Liver (tissue), 3 donors: ENCODE data around the gene GREB1L.

Experiments
- SP1 ChIP-seq: IDR thresholded peaks from 2 replicates; pipeline ENCODE4 v1.6.1; 2018; ENCODE audit warnings: antibody characterized with exemption, mild to moderate bottlenecking
- TAF1 ChIP-seq: conservative IDR thresholded peaks from 2 replicates; pipeline ENCODE4 v1.6.1; 2016; ENCODE audit warnings: antibody characterized with exemption, mild to moderate bottlenecking
- TF ChIP-seq, protein P1 (sequence below): fragments of 150-350 bp; IDR thresholded peaks from 2 replicates; pipeline ENCODE4 v1.5.1; 2017; ENCODE audit warnings: improper control_type of control experiment, low read depth, low read length; ENCODE audit not compliant: missing input control
- donor health status: healthy.
- donor health status: healthy.

DNA sequence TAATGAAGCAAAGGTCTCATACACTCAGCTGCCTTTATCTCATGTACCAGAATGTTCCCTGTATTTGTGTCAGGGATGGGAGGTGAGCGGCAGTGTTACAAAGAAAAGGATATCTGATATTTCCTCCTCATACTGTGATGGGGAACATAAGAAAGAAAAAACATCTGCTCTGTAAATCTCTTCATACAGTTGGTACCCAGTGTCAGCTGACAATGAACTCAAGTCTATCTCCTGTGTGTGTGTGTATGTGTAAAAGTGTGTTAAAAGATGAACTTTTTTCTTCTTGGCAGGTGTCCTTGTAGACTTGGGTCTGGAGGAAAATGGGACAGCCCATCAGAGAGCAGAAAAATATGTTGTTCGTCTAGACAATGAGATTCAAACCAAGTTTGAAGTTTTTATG lies 230.7 kb downstream of the GREB1L start:
- TF ChIP-seq, protein P1, sequence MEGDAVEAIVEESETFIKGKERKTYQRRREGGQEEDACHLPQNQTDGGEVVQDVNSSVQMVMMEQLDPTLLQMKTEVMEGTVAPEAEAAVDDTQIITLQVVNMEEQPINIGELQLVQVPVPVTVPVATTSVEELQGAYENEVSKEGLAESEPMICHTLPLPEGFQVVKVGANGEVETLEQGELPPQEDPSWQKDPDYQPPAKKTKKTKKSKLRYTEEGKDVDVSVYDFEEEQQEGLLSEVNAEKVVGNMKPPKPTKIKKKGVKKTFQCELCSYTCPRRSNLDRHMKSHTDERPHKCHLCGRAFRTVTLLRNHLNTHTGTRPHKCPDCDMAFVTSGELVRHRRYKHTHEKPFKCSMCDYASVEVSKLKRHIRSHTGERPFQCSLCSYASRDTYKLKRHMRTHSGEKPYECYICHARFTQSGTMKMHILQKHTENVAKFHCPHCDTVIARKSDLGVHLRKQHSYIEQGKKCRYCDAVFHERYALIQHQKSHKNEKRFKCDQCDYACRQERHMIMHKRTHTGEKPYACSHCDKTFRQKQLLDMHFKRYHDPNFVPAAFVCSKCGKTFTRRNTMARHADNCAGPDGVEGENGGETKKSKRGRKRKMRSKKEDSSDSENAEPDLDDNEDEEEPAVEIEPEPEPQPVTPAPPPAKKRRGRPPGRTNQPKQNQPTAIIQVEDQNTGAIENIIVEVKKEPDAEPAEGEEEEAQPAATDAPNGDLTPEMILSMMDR = no peak
- no peak for TF ChIP-seq TAF1
- no peak for TF ChIP-seq SP1
